Measurements from ENCODE around the gene RASGRF1.

GRCh38 chr15:78957416-78958093 is 133.0 kb downstream of the RASGRF1 start:
- no peak for TF ChIP-seq CTCF (IDR thresholded peaks at IDR 0.05)
- TF ChIP-seq POLR2A (IDR thresholded peaks at IDR 0.05), result no peak
- TF ChIP-seq EP300 (IDR thresholded peaks at IDR 0.05), result no peak

Data from ovary (tissue), 3 donors.